Dedifferentiated amniotic fluid mesenchymal stem cell (primary cell): ENCODE results near the gene OR52D1.

Source experiments
- DNase-seq: peaks from one replicate; pipeline ENCODE4 v3.0.0-alpha.2; 2016; ENCODE audit errors: extremely low spot score

The OR52D1 gene

DNA sequence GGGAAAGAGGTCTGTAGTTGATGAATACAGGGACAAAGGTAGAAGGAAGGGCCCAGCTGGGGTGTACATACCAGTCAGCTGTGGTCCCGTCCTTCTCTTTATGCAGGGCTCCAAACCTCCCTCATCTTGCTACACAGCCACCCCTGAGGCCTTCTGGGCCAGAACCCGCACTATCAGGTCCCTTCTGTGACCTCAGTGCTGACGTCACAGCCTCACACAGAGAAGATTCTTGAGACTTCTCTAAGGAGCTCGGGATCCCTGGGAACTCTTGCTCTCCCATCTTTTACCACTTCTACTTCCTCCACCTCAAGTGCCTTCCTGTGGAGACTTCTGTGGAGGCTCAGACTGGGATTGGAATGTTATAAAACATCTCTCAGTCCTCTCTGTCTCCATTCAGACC is 21.3 kb downstream of the OR52D1 start, which contains the start of gene UBQLN3:
Gene UBQLN3, minus strand, starts transcription at position 155 of the 400 bp plus-strand sequence. CDS start 399 bp downstream, outside the sequence.
- no peak for DNase-seq

DNA sequence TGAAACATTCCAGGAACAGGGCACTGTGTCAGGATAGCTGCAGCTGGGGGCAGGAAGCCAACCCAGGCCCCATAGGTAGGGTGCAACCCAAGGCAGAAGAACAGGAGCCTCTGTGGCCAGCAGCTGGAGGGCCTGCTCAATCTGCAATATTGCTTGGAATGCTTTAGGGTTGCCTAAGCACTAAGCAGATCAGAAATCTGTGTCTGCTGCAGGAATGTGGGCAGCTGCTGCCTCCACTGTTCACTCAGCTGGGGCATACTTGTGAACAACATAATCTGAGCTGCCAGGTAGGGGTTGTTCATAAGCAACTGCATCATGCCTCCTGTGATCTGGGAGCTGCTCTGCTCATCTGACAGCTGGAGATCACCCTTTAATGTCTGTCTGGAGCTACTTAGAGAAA is 26.4 kb downstream of the OR52D1 start:
- no peak for DNase-seq

DNA sequence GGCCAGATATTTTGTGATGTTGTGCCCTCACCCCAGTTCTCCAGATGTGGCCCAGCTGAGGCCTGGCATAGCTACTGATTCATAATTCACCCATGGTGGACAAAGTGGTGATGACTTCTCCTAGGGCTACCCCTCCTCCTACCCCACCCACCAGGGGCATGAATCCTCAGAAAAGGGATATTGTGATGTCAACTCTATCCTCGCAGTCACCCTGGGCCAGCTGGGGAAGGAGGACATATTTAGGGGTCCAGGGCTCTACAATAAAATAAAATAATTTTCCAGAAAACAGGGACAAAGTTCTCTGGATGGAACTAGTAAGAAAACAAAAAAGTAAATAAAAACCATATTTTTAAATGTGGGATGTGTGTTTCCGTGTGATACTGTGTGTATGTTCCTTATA is 28.1 kb downstream of the OR52D1 start, which contains the start of gene UBQLNL:
Gene UBQLNL, minus strand, starts transcription at position 101 of the 400 bp plus-strand sequence. CDS start 258 bp downstream, outside the sequence.
- no peak for DNase-seq

DNA sequence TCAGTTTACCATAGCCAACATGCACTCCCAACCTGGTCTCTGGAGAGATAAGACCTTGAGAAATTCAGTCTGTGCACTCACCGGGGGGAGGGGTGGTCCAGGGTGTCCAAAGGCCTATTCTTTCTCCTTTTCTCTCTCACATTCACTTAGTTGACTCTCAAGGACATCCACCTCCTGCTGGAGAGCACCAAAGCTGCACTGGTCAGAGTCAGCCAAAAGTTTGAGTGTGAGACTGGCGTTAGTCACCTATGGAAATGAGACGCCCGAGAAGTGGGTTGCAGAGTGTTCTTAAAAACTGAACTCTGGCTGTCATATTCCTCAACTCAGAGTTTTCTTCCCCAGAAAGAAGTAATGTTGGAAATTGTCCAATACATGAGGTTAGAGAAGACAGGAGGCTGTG is 33.1 kb downstream of the OR52D1 start:
- DNase-seq = no peak

DNA sequence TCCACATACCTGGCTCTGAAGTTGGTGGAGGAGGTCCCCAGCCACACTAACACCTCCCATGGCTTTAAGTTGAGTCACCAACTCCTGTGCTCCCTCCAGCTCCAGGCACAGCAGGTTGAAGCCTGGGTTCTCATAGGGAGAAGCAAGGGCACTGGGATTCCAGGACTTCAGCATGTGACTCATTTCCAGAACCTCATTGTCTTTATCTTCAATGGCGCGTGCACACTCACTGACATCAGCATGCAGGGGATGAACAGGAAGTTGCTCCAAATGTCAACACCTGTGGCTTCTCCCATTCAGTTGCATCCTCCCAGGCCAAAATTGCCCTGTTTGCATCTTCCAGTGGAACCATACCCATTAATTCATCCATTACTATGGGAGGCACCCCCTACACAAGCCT is 33.8 kb downstream of the OR52D1 start:
- DNase-seq = no peak

DNA sequence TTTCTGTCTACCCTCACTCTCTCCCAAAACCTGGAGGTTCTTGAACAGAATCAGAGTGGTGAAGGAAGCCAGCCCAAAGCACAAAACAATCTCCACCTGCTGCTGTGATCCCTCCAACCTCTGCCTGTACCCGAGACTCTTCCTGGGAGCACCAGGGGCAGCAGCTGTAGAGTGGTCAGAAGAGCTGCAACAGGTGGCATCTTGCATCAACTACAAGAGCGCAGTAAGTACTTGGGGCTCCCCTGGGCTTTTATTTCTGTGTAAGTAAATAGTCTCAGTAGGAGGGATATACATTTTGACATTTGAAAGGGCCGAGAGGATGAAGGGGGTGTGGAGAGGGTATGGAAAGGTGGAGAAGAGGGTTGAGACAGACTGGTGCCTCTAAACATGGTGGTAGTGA is 36.3 kb downstream of the OR52D1 start:
- no peak for DNase-seq

DNA sequence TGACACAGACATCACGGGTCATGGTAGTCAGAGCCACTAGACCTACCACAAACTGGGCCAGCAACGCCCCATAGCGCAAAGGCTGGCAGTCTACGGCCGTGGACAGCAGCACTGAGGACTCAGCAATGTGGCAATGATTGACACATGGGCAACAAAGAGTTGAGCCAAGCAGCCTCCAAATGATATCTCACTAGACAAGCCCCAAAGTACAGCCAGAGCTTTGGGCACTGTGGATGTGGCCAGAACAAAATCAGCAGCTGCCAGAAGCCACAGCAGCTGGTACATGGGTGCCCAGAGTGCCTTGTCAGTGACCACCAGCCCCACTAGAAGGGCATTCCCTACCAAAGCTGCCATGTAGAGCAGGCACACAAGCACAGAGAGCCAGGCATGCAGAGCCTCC is 39.2 kb downstream of the OR52D1 start:
- DNase-seq = no peak

DNA sequence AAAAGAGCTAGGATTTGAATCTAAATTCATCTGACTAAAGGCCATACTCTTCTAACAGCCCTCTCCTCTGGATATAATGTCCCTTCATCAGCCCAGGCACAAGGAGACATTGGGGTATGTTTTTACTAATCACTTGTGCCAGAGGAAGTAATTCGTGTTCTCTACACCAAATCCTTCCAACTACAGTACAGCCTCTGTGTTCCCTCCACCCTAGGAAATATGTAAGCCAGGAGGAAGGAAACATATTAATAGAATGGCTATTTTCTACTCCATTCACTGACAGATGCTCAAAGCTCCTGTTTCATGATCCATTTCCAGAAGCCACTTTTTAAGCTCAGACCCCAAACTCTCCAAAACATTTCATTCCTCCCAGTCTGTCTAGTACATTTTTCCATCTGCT is 40.0 kb downstream of the OR52D1 start:
- DNase-seq = no peak

DNA sequence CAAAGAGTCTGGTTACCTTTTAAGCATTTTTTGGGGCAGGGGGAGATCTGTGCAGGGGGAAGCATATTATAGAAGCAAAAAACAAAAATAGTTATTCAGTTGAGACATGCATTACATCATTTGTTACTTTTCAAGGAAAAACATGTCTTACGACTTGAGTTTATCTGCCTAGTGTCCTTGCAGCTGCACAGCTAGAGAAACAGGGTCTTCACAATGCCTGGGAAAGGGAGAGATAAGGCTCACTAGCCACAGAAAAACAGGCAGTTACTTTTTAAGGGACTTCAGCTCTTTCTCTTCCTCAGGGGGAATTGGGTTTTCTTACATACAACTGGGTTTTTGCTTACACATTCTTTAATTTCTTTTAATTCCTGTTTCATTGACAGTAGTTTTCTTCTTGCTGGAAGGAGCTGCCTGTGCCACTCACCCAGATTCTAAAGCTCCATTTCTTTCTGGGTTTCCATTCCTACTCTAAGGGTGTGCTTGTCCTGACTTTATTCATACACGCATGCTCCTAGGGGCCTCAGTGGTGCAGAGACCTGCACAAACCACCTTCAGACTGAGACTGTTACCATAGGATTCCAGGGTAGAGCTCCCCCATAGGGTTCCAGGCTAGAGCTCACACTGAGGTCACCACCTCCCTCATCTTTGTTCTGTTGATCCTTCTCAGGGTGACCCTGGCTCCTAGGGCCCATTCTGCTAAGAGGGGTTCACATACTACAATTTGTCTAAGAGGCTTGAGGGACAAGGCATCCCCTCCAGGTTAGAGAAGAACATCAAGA is 42.8 kb downstream of the OR52D1 start:
- no peak for DNase-seq

DNA sequence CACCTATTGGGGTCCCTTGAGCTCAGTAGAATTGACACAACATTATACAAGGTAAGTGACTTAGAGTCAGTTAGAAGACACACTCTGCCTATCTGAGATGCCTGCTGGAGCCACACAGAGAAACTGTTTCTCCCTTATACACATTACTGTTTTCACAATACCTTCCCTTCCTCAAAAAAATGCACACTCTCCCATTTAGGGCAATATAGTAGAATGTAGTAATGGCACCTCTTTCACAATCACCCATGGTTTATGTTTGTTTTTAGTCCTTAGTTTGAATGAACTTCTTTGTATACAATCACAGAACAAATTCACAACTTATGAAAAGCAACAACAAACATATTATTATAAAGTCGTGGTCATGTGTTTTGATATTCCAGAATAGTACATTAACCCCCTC is 45.6 kb downstream of the OR52D1 start:
- no peak for DNase-seq

DNA sequence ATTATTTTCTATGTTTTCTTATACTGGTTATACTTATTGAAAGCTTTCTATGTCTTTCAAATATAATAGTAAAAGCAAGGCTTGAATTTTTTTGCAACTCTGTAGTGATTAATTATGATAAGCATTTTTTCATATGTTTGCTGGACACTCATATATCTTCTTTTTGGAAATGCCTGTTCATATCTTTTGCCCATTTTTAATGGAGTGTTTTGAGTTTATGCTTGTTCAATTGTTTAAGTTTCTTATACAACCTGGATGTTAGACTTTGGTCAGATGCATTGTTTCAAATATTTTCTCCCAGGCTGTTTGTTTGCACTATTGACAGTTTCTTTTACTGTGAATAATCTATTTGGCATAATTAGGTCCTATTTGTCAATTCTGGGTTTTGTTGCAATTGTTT is 48.0 kb downstream of the OR52D1 start:
- DNase-seq = no peak
